Stimulated activated CD8-positive, alpha-beta memory T cell treated with anti-CD3 and anti-CD28 coated beads, Interleukin-15, amount 100 ng/mL, for 48 hours (primary cell): ENCODE results near the gene MBL2.

Experiments used
- DNase-seq, 2 donors: peaks; one replicate each; pipeline ENCODE4 v3.0.0-alpha.2; 2020; ENCODE audit warnings: low read depth in 2 of 2

MBL2 gene

DNA sequence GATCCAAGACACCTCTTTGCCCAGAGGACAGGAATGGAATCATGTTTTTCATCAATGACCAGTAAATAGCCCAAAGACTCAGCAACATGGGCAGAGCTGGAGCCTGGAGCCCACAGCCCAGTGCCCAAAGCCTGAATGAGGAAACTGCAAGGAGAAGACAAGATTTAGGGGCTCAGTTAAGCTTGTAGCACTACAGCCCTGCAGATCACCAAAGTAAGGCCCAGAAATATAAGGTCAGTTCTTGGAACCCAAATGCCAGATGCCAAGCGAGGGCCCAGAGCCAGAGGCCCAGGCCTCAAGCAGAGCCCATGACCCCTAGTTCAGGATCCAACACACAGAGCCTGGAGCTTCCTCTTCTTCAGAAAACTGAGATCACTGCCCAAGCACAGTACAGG lies 32.4 kb downstream of the MBL2 start:
- DNase-seq, result no peak

GRCh38 chr10:52739380-52740154 lies 33.0 kb downstream of the MBL2 start:
- no peak for DNase-seq

GRCh38 chr10:52738951-52739350 lies 33.6 kb downstream of the MBL2 start:
- no peak for DNase-seq

DNA sequence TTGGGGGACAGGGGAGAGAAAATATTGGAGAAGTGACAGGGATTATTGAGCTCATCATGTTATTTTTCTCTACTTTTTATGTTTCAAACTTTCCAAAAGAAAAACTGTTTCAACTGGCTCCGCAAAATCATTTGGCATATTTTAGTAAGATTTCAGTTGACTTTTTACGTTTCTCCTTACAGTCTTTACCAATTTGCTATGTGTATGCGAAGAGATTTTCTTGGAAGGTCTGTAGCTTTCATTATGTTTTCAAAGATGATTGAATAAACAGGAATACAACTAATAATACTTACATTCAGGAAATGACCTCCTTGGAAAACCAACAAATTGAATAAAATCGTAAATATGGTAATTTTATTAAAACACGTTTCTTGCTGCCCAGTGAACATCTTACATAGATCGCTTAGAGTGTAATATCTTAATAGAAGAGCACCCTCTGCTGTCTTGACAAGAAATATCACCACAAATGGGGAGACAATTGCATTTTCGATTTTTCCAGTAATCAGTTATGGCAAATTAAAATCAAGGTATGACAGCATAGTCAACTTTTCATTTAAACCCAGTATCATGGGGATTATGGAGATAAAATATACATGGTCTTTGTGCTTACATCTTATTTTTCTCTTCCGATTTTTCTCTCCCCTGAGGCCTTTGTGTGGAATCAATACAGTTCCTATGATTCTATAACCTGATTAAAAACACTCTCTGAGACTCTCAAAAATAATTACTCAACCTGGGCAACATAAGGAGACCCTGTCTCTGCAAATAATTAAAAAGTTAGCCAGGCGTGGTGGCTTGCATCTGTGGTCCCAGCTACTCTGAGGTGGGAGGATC lies 43.1 kb downstream of the MBL2 start:
- DNase-seq, result no peak

DNA sequence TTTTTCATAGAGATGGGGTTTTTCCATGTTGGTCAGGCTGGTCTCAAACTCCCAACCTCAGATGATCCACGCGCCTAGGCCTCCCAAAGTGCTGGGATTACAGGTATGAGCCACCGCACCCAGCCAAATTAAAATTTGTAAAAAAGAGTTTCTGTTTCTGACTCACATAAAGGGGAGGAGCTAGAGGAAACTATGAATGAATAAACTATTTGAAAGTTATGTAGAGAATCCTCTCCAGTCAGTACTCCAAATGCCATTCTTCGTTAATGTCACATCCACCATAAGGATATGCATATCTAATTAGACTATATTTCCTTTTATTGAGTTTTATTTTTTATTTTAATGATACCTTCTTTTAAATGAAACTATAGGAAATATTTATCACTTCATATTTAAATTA lies 52.6 kb downstream of the MBL2 start:
- no peak for DNase-seq
